GM10266 (cell line): ENCODE measurements around the gene BLMH.

ENCODE experiments used
- DNase-seq: peaks from one replicate; pipeline ENCODE4 v3.0.0; 2012; ENCODE audit errors: extremely low spot score
- TF ChIP-seq, protein P1 (sequence below): IDR thresholded peaks from 2 replicates; pipeline ENCODE4 v1.5.1; 2012; ENCODE audit warnings: mild to moderate bottlenecking, low read depth; ENCODE audit not compliant: control insufficient read depth, insufficient read depth; ENCODE audit errors: missing control alignments

BLMH gene

DNA sequence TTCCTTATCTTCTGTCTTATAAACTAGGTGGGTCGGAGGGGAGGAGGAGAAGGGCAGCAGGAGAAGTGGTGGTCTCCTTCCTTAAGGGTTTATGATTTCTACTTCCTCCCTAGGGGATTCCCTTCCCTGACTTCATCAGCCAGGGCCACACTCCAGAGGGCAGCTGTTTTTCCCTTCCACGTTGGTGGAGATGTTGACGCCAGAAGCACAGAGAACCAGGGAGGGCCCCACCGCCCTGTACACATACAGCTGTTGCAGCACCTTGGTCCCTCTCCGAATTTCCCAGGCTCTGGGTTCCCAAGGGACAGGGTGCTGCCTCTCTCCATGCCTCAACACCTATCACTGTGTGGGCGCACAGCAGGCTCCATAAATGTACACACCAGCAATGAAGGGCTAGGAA is 50.7 kb downstream of the BLMH start:
- TF ChIP-seq, protein P1, sequence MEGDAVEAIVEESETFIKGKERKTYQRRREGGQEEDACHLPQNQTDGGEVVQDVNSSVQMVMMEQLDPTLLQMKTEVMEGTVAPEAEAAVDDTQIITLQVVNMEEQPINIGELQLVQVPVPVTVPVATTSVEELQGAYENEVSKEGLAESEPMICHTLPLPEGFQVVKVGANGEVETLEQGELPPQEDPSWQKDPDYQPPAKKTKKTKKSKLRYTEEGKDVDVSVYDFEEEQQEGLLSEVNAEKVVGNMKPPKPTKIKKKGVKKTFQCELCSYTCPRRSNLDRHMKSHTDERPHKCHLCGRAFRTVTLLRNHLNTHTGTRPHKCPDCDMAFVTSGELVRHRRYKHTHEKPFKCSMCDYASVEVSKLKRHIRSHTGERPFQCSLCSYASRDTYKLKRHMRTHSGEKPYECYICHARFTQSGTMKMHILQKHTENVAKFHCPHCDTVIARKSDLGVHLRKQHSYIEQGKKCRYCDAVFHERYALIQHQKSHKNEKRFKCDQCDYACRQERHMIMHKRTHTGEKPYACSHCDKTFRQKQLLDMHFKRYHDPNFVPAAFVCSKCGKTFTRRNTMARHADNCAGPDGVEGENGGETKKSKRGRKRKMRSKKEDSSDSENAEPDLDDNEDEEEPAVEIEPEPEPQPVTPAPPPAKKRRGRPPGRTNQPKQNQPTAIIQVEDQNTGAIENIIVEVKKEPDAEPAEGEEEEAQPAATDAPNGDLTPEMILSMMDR: no peak
- no peak for DNase-seq

DNA sequence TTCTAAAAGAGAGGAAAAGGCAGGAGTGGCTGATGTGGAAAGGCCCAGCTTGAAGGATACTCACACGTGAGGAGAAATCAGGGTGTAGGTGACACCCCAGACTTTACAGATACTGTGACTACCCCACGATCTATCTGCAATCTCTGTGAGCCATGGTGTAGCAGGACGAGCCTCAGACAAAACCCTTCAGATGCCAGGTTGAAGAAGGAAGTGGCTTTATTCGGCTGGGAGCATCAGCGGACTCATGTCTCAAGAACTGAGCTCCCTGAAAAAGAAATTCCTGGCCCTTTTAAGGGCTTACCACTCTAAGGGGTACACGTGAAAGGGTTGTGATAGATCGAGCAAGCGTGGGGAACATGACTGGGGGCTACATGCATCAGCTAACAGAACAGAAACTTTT is 51.6 kb downstream of the BLMH start:
- DNase-seq: no peak
- TF ChIP-seq, protein P1: no peak

DNA sequence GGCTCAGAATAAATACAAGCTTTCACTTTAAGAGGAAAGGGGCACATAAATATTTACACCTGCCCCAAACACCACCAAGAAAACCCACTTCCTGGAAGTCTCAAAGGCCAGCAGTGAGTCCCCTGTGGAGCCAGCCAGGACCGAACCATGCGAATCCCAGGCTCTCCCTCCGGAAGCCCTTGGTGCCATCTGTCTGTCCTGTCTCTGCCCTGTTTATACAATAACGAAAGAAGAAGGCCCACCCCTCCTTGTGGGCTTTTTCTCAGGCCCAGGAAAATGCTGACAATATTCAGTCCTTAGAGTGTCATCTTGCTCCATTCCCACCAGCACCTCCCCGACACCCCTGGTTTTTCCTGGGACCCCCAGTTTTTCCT is 52.7 kb downstream of the BLMH start:
- TF ChIP-seq, protein P1: no peak
- no peak for DNase-seq

DNA sequence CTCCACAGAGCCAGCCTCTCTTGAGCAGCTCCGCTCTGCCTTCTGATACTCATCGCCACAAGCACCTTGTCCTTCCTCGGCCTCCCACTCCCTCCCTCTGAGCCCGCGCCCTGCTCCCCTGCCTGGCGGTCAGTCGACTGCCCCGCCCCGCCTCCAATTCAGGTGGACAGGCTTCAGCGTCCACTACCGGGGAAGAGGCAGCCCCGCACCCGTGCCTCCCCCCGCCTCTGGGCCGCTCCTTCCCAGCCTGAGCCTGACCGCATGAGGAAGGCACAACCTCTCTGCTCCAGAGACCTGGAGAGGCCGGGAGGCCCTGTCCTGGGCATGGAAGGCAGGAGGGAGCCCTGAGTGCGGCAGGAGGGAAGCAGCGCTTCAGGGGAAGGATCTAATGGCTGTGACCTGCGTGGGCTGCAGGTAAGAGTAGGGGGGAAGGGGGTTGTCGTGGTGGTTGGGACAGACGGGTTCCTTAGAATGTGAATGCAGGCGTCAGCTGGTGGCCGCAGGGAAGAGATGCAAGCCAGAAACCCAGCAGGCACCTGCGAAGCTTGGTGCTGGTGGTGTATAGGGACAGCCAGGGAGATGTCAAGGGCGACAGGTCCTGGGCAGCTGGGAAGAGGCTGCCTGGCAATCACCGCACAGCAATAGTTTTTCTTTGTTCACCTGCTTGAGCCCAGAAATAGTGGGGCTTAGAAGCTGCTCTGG is 53.2 kb downstream of the BLMH start:
- TF ChIP-seq, protein P1: no peak
- DNase-seq: no peak

DNA sequence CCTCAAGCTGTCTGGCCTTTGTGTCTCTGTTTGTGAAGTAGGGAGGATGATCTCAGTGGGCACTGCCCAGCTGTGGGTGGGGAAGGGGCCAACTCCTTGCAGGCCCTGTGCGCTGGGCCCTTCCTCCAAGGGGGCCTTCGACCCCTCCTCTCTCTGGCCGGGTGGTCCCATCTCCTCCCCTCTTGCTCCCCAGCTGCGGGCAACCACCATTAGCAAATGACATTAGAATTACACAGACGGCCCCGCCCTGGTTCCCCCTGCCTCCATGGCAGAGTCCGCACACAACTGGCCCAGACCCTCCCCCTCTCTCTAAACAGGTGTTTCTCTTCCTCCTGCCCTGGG is 53.8 kb downstream of the BLMH start:
- DNase-seq: no peak
- TF ChIP-seq, protein P1: no peak

DNA sequence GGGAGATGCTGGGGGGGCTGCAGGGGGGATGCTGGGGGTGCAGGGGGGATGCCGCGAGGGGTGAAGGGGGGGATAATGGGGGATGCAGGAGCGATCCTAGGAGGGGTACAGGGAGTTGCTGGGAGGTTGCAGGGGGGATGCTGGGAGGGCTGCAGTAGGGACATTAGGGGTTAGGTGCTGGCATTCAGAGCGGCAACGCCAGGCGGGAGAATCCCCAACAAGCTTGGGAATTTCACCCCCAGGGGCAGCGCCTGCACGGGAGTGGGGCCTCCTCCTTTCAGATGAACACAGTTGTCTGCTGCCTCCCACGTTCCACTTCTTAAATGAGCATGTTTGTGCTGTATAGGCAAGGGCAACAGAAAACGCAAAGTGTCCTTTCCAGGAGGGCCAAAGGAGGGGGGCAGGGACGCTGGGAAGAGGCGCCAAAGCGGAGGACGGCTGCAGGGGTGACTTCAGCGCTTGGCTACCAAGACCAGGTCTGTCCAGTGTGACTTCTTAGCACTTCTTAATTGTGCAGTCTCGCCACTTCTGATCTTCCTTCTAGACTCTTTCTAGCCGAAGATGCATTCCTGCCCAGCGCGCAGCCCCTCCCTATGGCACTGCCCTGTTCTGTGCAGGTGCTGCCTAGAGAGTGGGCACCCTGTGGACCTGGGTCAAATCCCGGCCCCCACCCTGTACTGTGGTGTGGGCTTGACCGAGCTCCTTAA is 54.3 kb downstream of the BLMH start:
- no peak for DNase-seq
- TF ChIP-seq, protein P1: no peak

DNA sequence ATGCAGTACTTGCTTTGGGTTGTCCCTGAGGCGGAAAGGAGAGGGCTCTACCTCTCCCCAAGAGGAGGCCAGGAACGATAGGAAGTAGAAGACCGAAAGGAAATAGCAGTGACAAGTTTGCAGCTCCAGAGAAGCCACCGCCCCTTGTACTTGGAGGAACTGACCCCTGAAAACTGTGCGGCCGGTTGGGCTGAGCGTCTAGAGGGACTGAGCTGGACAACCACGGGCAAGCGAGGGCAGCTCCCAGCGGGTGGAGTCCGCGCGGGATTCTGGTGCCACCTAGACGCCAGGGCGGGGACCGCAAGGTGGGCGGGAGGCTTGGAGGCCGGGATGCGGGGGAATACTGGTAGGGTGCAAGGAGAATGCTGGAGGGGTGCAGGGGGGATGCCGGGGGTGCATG is 55.0 kb downstream of the BLMH start:
- TF ChIP-seq, protein P1: peak; percentile 70
- peak; percentile 73 for DNase-seq
